Neural cell (in vitro differentiated cells): ENCODE data around the gene EPHA1.

ENCODE experiments used
- CTCF ChIP-seq: fragments of 450-650 bp; IDR thresholded peaks from 2 replicates; pipeline ENCODE4 v1.5.1; 2014; ENCODE audit warnings: antibody characterized with exemption, mild to moderate bottlenecking, moderate library complexity; ENCODE audit not compliant: poor library complexity, severe bottlenecking
- MXI1 ChIP-seq: fragments of 450-650 bp; conservative IDR thresholded peaks from 2 replicates; pipeline ENCODE4 v1.6.1; 2014; ENCODE audit warnings: antibody characterized with exemption, mild to moderate bottlenecking; ENCODE audit not compliant: poor library complexity, severe bottlenecking
- POLR2AphosphoS5 ChIP-seq: IDR thresholded peaks from 2 replicates; pipeline ENCODE4 v1.6.1; 2012
- REST ChIP-seq: IDR thresholded peaks from 2 replicates; pipeline ENCODE4 v1.6.1; 2012; ENCODE audit warnings: borderline replicate concordance
- TAF1 ChIP-seq: IDR thresholded peaks from 2 replicates; pipeline ENCODE4 v1.6.1; 2012; ENCODE audit warnings: low read depth

GRCh38 chr7:143397710-143398530, 10.7 kb downstream of the EPHA1 start:
- TF ChIP-seq POLR2AphosphoS5: no peak
- TF ChIP-seq CTCF: no peak
- TF ChIP-seq MXI1: no peak
- TF ChIP-seq REST: no peak
- TF ChIP-seq TAF1: no peak
